Neural cell (in vitro differentiated cells): Measurements from ENCODE around the gene FAT2.
"Not testable (repeated sequence)": the region's sequence is repeated elsewhere in the genome, so short reads cannot be mapped to it uniquely, and the experiment has no call there.

Experiments
- CTCF ChIP-seq: fragments of 450-650 bp; IDR thresholded peaks from 2 replicates; pipeline ENCODE4 v1.5.1; 2014; ENCODE audit warnings: antibody characterized with exemption, mild to moderate bottlenecking, moderate library complexity; ENCODE audit not compliant: poor library complexity, severe bottlenecking
- EP300 ChIP-seq: fragments of 450-650 bp; conservative IDR thresholded peaks from 2 replicates; pipeline ENCODE4 v1.6.1; 2014; ENCODE audit warnings: antibody characterized with exemption, mild to moderate bottlenecking, moderate library complexity; ENCODE audit not compliant: poor library complexity, severe bottlenecking
- EZH2 ChIP-seq: fragments of 200-600, 300-800 bp; shearing (Covaris generic), sonication (generic); IDR thresholded peaks from 2 replicates; pipeline ENCODE4 v1.6.1; 2014; ENCODE audit warnings: antibody characterized with exemption, low read length, borderline replicate concordance, mild to moderate bottlenecking; ENCODE audit not compliant: insufficient read depth, poor library complexity, severe bottlenecking
- MXI1 ChIP-seq: fragments of 450-650 bp; conservative IDR thresholded peaks from 2 replicates; pipeline ENCODE4 v1.6.1; 2014; ENCODE audit warnings: antibody characterized with exemption, mild to moderate bottlenecking; ENCODE audit not compliant: poor library complexity, severe bottlenecking
- POLR2AphosphoS5 ChIP-seq: IDR thresholded peaks from 2 replicates; pipeline ENCODE4 v1.6.1; 2012
- TAF1 ChIP-seq: IDR thresholded peaks from 2 replicates; pipeline ENCODE4 v1.6.1; 2012; ENCODE audit warnings: low read depth

GRCh38 chr5:151579146-151579545 is 12.0 kb downstream of the FAT2 start:
- not testable (repeated sequence) for TF ChIP-seq POLR2AphosphoS5, MXI1, CTCF, TAF1, EZH2, EP300
